Lower leg skin (tissue), 4 donors: ENCODE data around the gene IST1. TPM values are rescaled to one million over a fixed set of nuclear protein-coding genes. Genes with fewer than 3 reads are reported as not detected.

ENCODE experiments used
- DNase-seq, 2 donors: peaks; one replicate each; pipeline ENCODE4 v3.0.0-alpha.2; 2019; ENCODE audit warnings: low spot score in 2 of 2
- H3K4me3 ChIP-seq: fragments of 200-600 bp; sonication (generic); 2 replicates; pipeline ENCODE4 v1.5.1; 2017; ENCODE audit warnings: mild to moderate bottlenecking, low read depth; ENCODE audit not compliant: poor library complexity, severe bottlenecking
- CTCF ChIP-seq, 3 donors: fragments of 450-650 bp; IDR thresholded peaks; one replicate each; pipeline ENCODE4 v1.5.1; 2016; ENCODE audit warnings: antibody characterized with exemption in 3 of 3, mild to moderate bottlenecking in 3 of 3, moderate library complexity in 2 of 3
- POLR2A ChIP-seq, 2 donors: fragments of 450-650 bp; IDR thresholded peaks; one replicate each; pipeline ENCODE4 v1.6.1; 2016 to 2017; ENCODE audit warnings: antibody characterized with exemption in 2 of 2, mild to moderate bottlenecking in 1 of 2, moderate library complexity in 1 of 2
- WGBS, 2 donors: methylation state at CpG; one replicate each; pipeline ENCODE4 v1.1.5; 2018; 5-methylcytosine and 5-hydroxymethylcytosine counted together
- intact Hi-C: fragments of 100-400 bp; cut with DNase I; formaldehyde crosslinking; loops from one replicate; pipeline ENCODE4 v1.15.0; 2023; ENCODE audit warnings: low total_unique reads
- total RNA-seq, 4 donors: library from RNA; depleted of rRNA; stranded (reverse); fragments of >200 nt; gene quantifications; one replicate each; pipeline ENCODE4 v1.1.0, GENCODE V29; 2016

IST1 gene
- total RNA-seq, 4 donors from 2014 or later = 153 to 227 (median 197) TPM

DNA sequence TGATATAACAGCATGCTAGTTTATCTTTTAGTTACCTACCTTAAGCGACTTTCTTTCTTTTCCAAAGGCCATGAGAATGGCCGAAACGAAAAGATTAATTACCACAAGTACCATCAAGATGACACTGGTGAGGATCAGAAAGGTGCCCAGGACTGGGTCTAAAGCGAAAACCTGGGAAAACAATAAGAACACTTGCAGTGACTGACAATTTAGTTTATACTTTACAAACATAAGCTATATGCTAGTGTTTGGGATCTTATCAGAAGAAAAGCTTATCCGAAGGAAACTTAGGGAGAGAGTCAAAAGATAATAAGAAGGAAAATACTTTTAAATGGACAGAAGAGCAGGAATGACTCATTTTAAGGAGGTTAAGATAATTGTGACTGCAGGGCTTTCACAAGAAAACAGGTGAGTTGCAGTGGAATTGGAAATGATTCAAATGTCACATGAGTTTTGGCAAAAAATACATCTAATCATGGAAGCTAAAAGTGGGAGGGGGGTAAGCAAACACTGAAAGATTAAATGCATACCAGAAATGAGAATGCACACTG lies 34.8 kb downstream of the IST1 start:
- TF ChIP-seq CTCF (IDR thresholded peaks at IDR 0.05) = no peak
- TF ChIP-seq POLR2A (IDR thresholded peaks at IDR 0.05) = no peak
- no peak for DNase-seq
- H3K4me3 ChIP-seq = no peak overlapping the region
- intact Hi-C loops = no loop called here
- 86 to 89% methylated on average over 5 of the region's 5 CpGs for WGBS, 2 donors

- 85 to 88% methylated on average over 2 of the region's 2 CpGs for WGBS, 2 donors
- TF ChIP-seq CTCF (IDR thresholded peaks at IDR 0.05) (no peak), POLR2A (IDR thresholded peaks at IDR 0.05) (no peak)
- H3K4me3 ChIP-seq = no peak overlapping the region
- no peak for DNase-seq
- intact Hi-C loops = no loop called here
These were observed 35.7 kb downstream of the IST1 start for GRCh38 chr16:71931001-71931400.

GRCh38 chr16:71931599-71931998 lies 36.3 kb downstream of the IST1 start:
- intact Hi-C loops = no loop called here
- TF ChIP-seq POLR2A (IDR thresholded peaks at IDR 0.05) = no peak
- TF ChIP-seq CTCF (IDR thresholded peaks at IDR 0.05) = no peak
- peak in 1 of 2 donors; percentile 9 for DNase-seq
- no peak overlapping the region for H3K4me3 ChIP-seq
- 83 to 86% methylated on average over 6 of the region's 6 CpGs for WGBS, 2 donors

GRCh38 chr16:71933017-71933416 lies 37.7 kb downstream of the IST1 start:
- WGBS, 2 donors = 55 to 70% methylated on average over 1 of the region's 1 CpG
- DNase-seq = peak in 1 of 2 donors; percentile 15
- intact Hi-C loops = no loop called here
- TF ChIP-seq POLR2A (IDR thresholded peaks at IDR 0.05) = no peak
- no peak overlapping the region for H3K4me3 ChIP-seq

GRCh38 chr16:71933913-71934695 lies 38.8 kb downstream of the IST1 start:
- peak in 1 of 2 donors; percentile 67 for DNase-seq
- TF ChIP-seq POLR2A (IDR thresholded peaks at IDR 0.05) (no peak), CTCF (IDR thresholded peaks at IDR 0.05) (no peak)
- intact Hi-C loops = no loop called here
- no peak overlapping the region for H3K4me3 ChIP-seq
- 74% methylated on average over 11 of the region's 11 CpGs for WGBS, 2 donors

- 89 to 92% methylated on average over 10 of the region's 10 CpGs for WGBS, 2 donors
These were observed 42.7 kb downstream of the IST1 start for GRCh38 chr16:71937868-71938510.

More at GRCh38 chr16:71937868-71938510, 42.7 kb downstream of the IST1 start:
- H3K4me3 ChIP-seq = no peak overlapping the region
- peak in 1 of 2 donors; percentile 21 for DNase-seq
- TF ChIP-seq POLR2A (IDR thresholded peaks at IDR 0.05) (no peak), CTCF (IDR thresholded peaks at IDR 0.05) (no peak)
- intact Hi-C loops = no loop called here
